Natural killer cell (primary cell): Measurements from ENCODE around the gene COIL. TPM values are rescaled to one million over a fixed set of nuclear protein-coding genes. Genes with fewer than 3 reads are reported as not detected.

ENCODE experiments used
- ATAC-seq, 3 donors: fragments of 150-1000 bp in 2 of 3; fragments of 200-7000 bp in 1 of 3; cut with Tn5 transposase; 1 replicate in 1 of 3; 2 replicates in 2 of 3; pipeline ENCODE4 v1.10.0; 2021; ENCODE audit warnings: mild to moderate bottlenecking in 2 of 3, moderate library complexity in 2 of 3
- DNase-seq, 2 donors: peaks; one replicate each; pipeline versions ENCODE4 v3.0.0 to v3.0.0-alpha.2; 2013 to 2021; ENCODE audit warnings: mixed read lengths in 1 of 2
- H3K27ac ChIP-seq: one replicate; pipeline ENCODE4 v1.5.1; 2013; ENCODE audit warnings: mild to moderate bottlenecking, low read length
- H3K27me3 ChIP-seq: one replicate; pipeline ENCODE4 v1.6.1; 2013; ENCODE audit warnings: low read length; ENCODE audit not compliant: control insufficient read depth, insufficient read depth
- H3K36me3 ChIP-seq: one replicate; pipeline ENCODE4 v1.6.1; 2013; ENCODE audit warnings: low read length; ENCODE audit not compliant: control insufficient read depth, insufficient read depth
- H3K4me1 ChIP-seq: one replicate; pipeline ENCODE4 v1.6.1; 2013; ENCODE audit warnings: low read length; ENCODE audit not compliant: control insufficient read depth, insufficient read depth
- H3K4me3 ChIP-seq: one replicate; pipeline ENCODE4 v1.5.1; 2013; ENCODE audit warnings: low read length
- H3K9me3 ChIP-seq: one replicate; pipeline ENCODE4 v1.6.1; 2013; ENCODE audit warnings: low read length; ENCODE audit not compliant: control insufficient read depth, insufficient read depth
- H3K27ac Mint-ChIP-seq, 2 donors: one replicate each; pipeline ENCODE4 v1.8.0; 2022; ENCODE audit warnings: mild to moderate bottlenecking in 2 of 2, mixed read lengths in 2 of 2, moderate library complexity in 1 of 2
- H3K27me3 Mint-ChIP-seq, 2 donors: one replicate each; pipeline ENCODE4 v1.8.0; 2022; ENCODE audit warnings: low read depth in 2 of 2, mixed read lengths in 2 of 2
- H3K36me3 Mint-ChIP-seq: one replicate; pipeline ENCODE4 v1.8.0; 2022; ENCODE audit warnings: mixed read lengths
- H3K4me1 Mint-ChIP-seq, 2 donors: one replicate each; pipeline ENCODE4 v1.8.0; 2022; ENCODE audit warnings: mixed read lengths in 2 of 2
- H3K4me3 Mint-ChIP-seq: one replicate; pipeline ENCODE4 v1.8.0; 2022; ENCODE audit warnings: mild to moderate bottlenecking, moderate library complexity, mixed read lengths
- H3K9me3 Mint-ChIP-seq, 2 donors: one replicate each; pipeline ENCODE4 v1.8.0; 2022; ENCODE audit warnings: mixed read lengths in 2 of 2
- WGBS: methylation state at CpG from one replicate; pipeline ENCODE4 v1.1.7; 2013; ENCODE audit warnings: missing lambda C conversion rate; ENCODE audit not compliant: insufficient coverage; 5-methylcytosine and 5-hydroxymethylcytosine counted together
- intact Hi-C: fragments of 100-400 bp; cut with micrococcal nuclease; formaldehyde crosslinking; loops from one replicate; pipeline ENCODE4 v1.14.2; 2022
- total RNA-seq, 4 donors: library from RNA; stranded (reverse); fragments of 120-200 nt in 1 of 4; gene quantifications; one replicate each; pipeline versions ENCODE4 v1.2.3 to v1.2.4, GENCODE V29; 2013 to 2022
- TF ChIP-seq, protein P1 (sequence below): fragments of 200-600 bp; IDR thresholded peaks from one replicate; pipeline ENCODE4 v1.8.0; 2022; ENCODE audit warnings: antibody characterized with exemption

COIL gene
- total RNA-seq, 3 donors from 2014 or later (not counting 1 experiment from before 2014, with no cell fraction given) = 18.6 to 23.8 (median 20.6) TPM

- no peak for ATAC-seq
- Mint-ChIP-seq H3K27ac (no peak overlapping the region), H3K27me3 (no peaks in the 10 kb centered on the region), H3K4me1 (no peaks in the 10 kb centered on the region), H3K4me3 (no peak overlapping the region), H3K36me3 (peaks cover 13% of the 10 kb centered on the region), H3K9me3 (no peaks in the 10 kb centered on the region)
- Histone ChIP-seq H3K4me3 (no peak overlapping the region), H3K9me3 (no peaks in the 10 kb centered on the region), H3K36me3 (peaks cover 29% of the 10 kb centered on the region), H3K27me3 (no peaks in the 10 kb centered on the region), H3K4me1 (no peaks in the 10 kb centered on the region), H3K27ac (no peak overlapping the region)
- TF ChIP-seq, protein P1, sequence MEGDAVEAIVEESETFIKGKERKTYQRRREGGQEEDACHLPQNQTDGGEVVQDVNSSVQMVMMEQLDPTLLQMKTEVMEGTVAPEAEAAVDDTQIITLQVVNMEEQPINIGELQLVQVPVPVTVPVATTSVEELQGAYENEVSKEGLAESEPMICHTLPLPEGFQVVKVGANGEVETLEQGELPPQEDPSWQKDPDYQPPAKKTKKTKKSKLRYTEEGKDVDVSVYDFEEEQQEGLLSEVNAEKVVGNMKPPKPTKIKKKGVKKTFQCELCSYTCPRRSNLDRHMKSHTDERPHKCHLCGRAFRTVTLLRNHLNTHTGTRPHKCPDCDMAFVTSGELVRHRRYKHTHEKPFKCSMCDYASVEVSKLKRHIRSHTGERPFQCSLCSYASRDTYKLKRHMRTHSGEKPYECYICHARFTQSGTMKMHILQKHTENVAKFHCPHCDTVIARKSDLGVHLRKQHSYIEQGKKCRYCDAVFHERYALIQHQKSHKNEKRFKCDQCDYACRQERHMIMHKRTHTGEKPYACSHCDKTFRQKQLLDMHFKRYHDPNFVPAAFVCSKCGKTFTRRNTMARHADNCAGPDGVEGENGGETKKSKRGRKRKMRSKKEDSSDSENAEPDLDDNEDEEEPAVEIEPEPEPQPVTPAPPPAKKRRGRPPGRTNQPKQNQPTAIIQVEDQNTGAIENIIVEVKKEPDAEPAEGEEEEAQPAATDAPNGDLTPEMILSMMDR = no peak
- intact Hi-C loops = no loop called here
- 92% methylated on average over 1 of the region's 1 CpG for WGBS
- DNase-seq = no peak
Observed at GRCh38 chr17:56992364-56992763, 31.5 kb upstream of the COIL start.

DNA sequence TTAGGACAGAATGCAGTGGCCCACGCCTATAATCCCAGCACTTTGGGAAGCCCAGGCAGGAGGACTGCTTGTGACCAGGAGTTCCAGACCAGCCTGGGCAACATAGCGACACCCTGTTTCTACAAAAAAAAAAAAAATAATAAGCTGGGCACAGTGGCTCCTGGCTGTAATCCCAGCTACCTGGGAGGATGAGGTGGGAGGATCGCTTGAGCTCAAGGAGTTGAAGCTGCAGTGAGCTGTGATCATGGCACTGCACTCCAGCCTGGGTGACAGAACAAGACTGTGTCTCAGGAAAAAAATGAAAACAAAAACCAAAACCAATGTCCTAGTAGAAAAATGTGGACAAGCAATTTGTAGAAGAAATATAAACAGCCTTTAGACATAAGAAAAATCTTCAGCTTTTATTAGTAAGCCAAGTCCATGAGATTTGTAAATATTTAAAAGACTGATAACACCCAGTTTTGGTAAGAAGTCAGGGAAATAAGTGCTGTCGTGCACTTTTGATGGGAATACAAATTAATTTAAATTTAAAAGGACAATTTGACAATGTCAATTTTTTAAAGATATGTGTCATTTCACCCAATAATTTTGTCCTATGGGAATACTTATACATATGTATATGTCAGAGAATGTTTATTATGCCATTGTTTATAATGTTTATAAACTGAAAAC is 28.2 kb upstream of the COIL start:
- Histone ChIP-seq H3K4me3 (no peak overlapping the region), H3K9me3 (no peaks in the 10 kb centered on the region), H3K4me1 (no peaks in the 10 kb centered on the region), H3K27ac (no peak overlapping the region), H3K36me3 (peaks cover 24% of the 10 kb centered on the region), H3K27me3 (no peaks in the 10 kb centered on the region)
- Mint-ChIP-seq H3K27ac (no peak overlapping the region), H3K4me1 (no peaks in the 10 kb centered on the region), H3K4me3 (no peak overlapping the region), H3K36me3 (peaks cover 11% of the 10 kb centered on the region), H3K27me3 (no peaks in the 10 kb centered on the region), H3K9me3 (no peaks in the 10 kb centered on the region)
- ATAC-seq (no peak), DNase-seq (no peak)
- intact Hi-C loops = no loop called here
- TF ChIP-seq, protein P1 = no peak
- 100% methylated on average over 3 of the region's 4 CpGs for WGBS

DNA sequence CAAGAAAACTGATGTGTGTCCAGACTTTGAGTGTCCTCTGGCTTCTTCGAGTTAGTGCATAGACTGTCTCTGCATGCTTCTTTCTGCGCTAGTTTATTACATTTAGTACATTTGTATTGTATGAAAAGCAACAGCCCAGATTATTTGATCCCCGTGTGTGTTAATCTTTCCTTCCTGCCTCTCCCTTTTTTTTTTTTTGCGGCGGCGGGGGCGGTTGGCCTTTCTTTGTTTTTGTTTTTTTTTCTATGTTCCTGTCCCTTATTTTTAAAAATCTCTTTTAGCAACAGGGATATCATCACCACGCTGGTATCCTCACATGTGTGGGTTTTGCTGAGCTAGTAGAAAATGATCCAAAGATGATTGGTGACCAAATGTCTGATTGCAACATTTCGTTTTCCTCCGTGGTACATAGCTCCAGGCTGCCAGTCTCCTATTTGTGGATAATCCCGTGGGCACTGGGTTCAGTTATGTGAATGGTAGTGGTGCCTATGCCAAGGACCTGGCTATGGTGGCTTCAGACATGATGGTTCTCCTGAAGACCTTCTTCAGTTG is 26.5 kb upstream of the COIL start:
- TF ChIP-seq, protein P1 = no peak
- H3K27ac ChIP-seq = no peak overlapping the region

More for the DNA sequence above, 26.5 kb upstream of the COIL start:
- H3K27ac Mint-ChIP-seq = no peak overlapping the region
- peaks cover 24% of the 10 kb centered on the region for H3K36me3 ChIP-seq
- no peaks in the 10 kb centered on the region for H3K27me3 ChIP-seq
- no peaks in the 10 kb centered on the region for H3K27me3 Mint-ChIP-seq
- H3K4me3 Mint-ChIP-seq = no peak overlapping the region
- H3K4me3 ChIP-seq = no peak overlapping the region
- H3K9me3 Mint-ChIP-seq = no peaks in the 10 kb centered on the region
- ATAC-seq (no peak), DNase-seq (no peak)
- intact Hi-C loops = no loop called here
- H3K4me1 Mint-ChIP-seq = no peaks in the 10 kb centered on the region
- 94% methylated on average over 6 of the region's 11 CpGs for WGBS
- peaks cover 11% of the 10 kb centered on the region for H3K36me3 Mint-ChIP-seq
- H3K4me1 ChIP-seq = no peaks in the 10 kb centered on the region
- H3K9me3 ChIP-seq = no peaks in the 10 kb centered on the region
